Measurements from ENCODE around the gene RNF126.

The RNF126 gene

DNA sequence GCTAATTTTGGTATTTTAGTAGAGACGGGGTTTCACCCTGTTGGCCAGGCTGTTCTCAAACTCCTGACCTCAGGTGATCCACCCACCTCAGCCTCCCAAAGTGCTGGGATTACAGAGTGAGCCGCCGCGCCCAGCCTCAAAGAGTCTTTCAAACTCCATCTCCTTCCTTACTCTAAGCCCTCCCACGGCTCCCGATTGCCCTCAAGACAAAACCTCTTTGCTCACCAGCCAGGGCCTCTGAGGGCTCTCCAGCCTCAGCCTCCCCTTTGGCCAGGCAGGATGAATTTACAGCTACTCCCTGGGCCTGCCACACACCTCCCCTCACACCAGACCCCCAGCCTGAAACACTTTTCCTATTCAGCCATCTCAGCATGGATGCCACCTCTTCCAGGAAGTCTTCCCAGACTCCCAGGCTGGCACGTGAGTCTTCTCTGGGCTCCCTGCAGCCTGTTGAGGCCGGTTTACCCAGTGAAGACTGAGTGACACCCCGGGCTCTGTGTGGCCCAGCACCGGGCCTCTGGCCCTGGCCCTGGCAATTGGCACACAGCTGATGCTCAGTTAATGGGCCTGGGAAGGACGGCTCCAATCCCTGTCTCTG is 24.7 kb upstream of the RNF126 start:
- no peak for TF ChIP-seq EZH2 (IDR thresholded peaks at IDR 0.05; ENCODE audit: borderline replicate concordance, low read length)
- TF ChIP-seq, protein P1, sequence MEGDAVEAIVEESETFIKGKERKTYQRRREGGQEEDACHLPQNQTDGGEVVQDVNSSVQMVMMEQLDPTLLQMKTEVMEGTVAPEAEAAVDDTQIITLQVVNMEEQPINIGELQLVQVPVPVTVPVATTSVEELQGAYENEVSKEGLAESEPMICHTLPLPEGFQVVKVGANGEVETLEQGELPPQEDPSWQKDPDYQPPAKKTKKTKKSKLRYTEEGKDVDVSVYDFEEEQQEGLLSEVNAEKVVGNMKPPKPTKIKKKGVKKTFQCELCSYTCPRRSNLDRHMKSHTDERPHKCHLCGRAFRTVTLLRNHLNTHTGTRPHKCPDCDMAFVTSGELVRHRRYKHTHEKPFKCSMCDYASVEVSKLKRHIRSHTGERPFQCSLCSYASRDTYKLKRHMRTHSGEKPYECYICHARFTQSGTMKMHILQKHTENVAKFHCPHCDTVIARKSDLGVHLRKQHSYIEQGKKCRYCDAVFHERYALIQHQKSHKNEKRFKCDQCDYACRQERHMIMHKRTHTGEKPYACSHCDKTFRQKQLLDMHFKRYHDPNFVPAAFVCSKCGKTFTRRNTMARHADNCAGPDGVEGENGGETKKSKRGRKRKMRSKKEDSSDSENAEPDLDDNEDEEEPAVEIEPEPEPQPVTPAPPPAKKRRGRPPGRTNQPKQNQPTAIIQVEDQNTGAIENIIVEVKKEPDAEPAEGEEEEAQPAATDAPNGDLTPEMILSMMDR (IDR thresholded peaks at IDR 0.05; ENCODE audit: low read length), result no peak
- H3K79me2 ChIP-seq (ENCODE audit: insufficient read depth, low read length), result no peaks in the 10 kb centered on the region
- no peaks in the 10 kb centered on the region for H3K9me2 ChIP-seq (ENCODE audit: low read depth, low read length)
- H3K36me3 ChIP-seq (ENCODE audit: insufficient read depth, low read length), result no peaks in the 10 kb centered on the region
- H3K4me1 ChIP-seq (ENCODE audit: insufficient read depth, low read length, severe bottlenecking), result no peaks in the 10 kb centered on the region
- no peak overlapping the region for H3K27ac ChIP-seq (ENCODE audit: low read depth, low read length, poor library complexity, severe bottlenecking)
- peaks cover 16% of the 10 kb centered on the region; the same call in 1 of the 2 replicates for H3K27me3 ChIP-seq (ENCODE audit: insufficient read depth, low read length)
- H3K4me3 ChIP-seq (ENCODE audit: low read depth, low read length, poor library complexity, severe bottlenecking), result no peak overlapping the region
- H3K4me2 ChIP-seq (ENCODE audit: low read length), result no peak overlapping the region
- H2AFZ ChIP-seq (ENCODE audit: low read length), result no peak overlapping the region
- no peaks in the 10 kb centered on the region for H4K20me1 ChIP-seq (ENCODE audit: insufficient read depth, low read length)
- no peak overlapping the region for H3K9ac ChIP-seq (ENCODE audit: low read length)
- H3K9me3 ChIP-seq (ENCODE audit: low read length), result no peaks in the 10 kb centered on the region
- H3F3A ChIP-seq (ENCODE audit: insufficient read depth, low read length), result no peaks in the 10 kb centered on the region

- Histone ChIP-seq H3K4me1 (ENCODE audit: insufficient read depth, low read length, severe bottlenecking) (no peaks in the 10 kb centered on the region), H3K27ac (ENCODE audit: low read depth, low read length, poor library complexity, severe bottlenecking) (no peak overlapping the region), H3K36me3 (ENCODE audit: insufficient read depth, low read length) (no peaks in the 10 kb centered on the region), H4K20me1 (ENCODE audit: insufficient read depth, low read length) (no peaks in the 10 kb centered on the region), H3K9me2 (ENCODE audit: low read depth, low read length) (no peaks in the 10 kb centered on the region), H3K4me2 (ENCODE audit: low read length) (no peak overlapping the region), H3K4me3 (ENCODE audit: low read depth, low read length, poor library complexity, severe bottlenecking) (no peak overlapping the region), H3K9me3 (ENCODE audit: low read length) (no peaks in the 10 kb centered on the region), H3K9ac (ENCODE audit: low read length) (no peak overlapping the region), H3K27me3 (ENCODE audit: insufficient read depth, low read length) (peaks cover 15% of the 10 kb centered on the region; the same call in 1 of the 2 replicates), H3F3A (ENCODE audit: insufficient read depth, low read length) (no peaks in the 10 kb centered on the region), H2AFZ (ENCODE audit: low read length) (no peak overlapping the region), H3K79me2 (ENCODE audit: insufficient read depth, low read length) (no peaks in the 10 kb centered on the region)
- TF ChIP-seq, protein P1 (IDR thresholded peaks at IDR 0.05; ENCODE audit: low read length), result no peak
- no peak for TF ChIP-seq EZH2 (IDR thresholded peaks at IDR 0.05; ENCODE audit: borderline replicate concordance, low read length)
Observed at GRCh38 chr19:686589-687297, 23.7 kb upstream of the RNF126 start.

DNA sequence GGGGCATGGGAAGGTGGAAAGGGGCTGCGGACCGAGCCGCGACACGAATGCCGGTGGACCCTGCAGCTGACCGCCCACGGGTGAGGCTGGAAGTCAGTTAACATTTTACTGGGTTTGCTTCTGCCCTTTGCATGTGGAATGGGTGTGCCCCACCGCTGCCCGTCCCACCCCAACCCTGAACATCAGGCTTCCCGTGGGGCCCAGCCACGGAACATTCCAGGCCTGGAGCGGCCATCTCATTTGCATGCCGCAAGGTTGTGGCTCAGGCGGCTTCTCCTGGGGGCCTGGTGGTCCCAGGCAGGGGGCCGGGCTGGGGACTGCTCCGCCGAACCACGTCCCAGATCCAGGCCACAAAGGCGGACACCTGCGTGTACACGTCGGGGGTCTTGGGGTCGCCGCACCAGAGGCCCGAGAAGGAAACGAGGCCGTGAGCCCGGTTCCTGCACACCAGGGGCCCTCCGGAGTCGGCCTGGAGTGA is 22.5 kb upstream of the RNF126 start:
- Histone ChIP-seq H3K4me1 (ENCODE audit: insufficient read depth, low read length, severe bottlenecking) (no peaks in the 10 kb centered on the region), H3F3A (ENCODE audit: insufficient read depth, low read length) (no peaks in the 10 kb centered on the region), H3K27ac (ENCODE audit: low read depth, low read length, poor library complexity, severe bottlenecking) (no peak overlapping the region), H3K79me2 (ENCODE audit: insufficient read depth, low read length) (no peaks in the 10 kb centered on the region), H2AFZ (ENCODE audit: low read length) (no peak overlapping the region), H3K4me2 (ENCODE audit: low read length) (no peak overlapping the region), H3K4me3 (ENCODE audit: low read depth, low read length, poor library complexity, severe bottlenecking) (no peak overlapping the region), H3K9ac (ENCODE audit: low read length) (no peak overlapping the region), H3K9me3 (ENCODE audit: low read length) (no peaks in the 10 kb centered on the region), H3K9me2 (ENCODE audit: low read depth, low read length) (no peaks in the 10 kb centered on the region), H3K36me3 (ENCODE audit: insufficient read depth, low read length) (no peaks in the 10 kb centered on the region), H4K20me1 (ENCODE audit: insufficient read depth, low read length) (no peaks in the 10 kb centered on the region), H3K27me3 (ENCODE audit: insufficient read depth, low read length) (peaks cover 13% of the 10 kb centered on the region; the same call in 1 of the 2 replicates)
- TF ChIP-seq EZH2 (IDR thresholded peaks at IDR 0.05; ENCODE audit: borderline replicate concordance, low read length), result no peak
- TF ChIP-seq, protein P1 (IDR thresholded peaks at IDR 0.05; ENCODE audit: low read length), result no peak
